NOMO-1 treated with DMSO at 0.1 percent for 48 hours (cell line): ENCODE results near the gene CAMKMT.

Experiments
- DNase-seq: peaks from one replicate; lab custom pipeline; 2025; ENCODE audit not compliant: unreplicated experiment; lab: John Stamatoyannopoulos, UW

Gene CAMKMT

GRCh38 chr2:44638649-44639048, 276.9 kb downstream of the CAMKMT start:
- no peak for DNase-seq

GRCh38 chr2:44639399-44639798, 277.7 kb downstream of the CAMKMT start:
- no peak for DNase-seq

GRCh38 chr2:44642123-44642857, 280.5 kb downstream of the CAMKMT start:
- no peak for DNase-seq

- no peak for DNase-seq
These were observed 284.2 kb downstream of the CAMKMT start for GRCh38 chr2:44645937-44646336.

GRCh38 chr2:44649381-44649780, 287.6 kb downstream of the CAMKMT start:
- DNase-seq, result no peak

GRCh38 chr2:44650796-44651195, 289.0 kb downstream of the CAMKMT start:
- no peak for DNase-seq

GRCh38 chr2:44651974-44652373, 290.2 kb downstream of the CAMKMT start:
- DNase-seq, result no peak

- no peak for DNase-seq
These were observed 291.0 kb downstream of the CAMKMT start for GRCh38 chr2:44652701-44653100.

- no peak for DNase-seq
These were observed 293.7 kb downstream of the CAMKMT start for GRCh38 chr2:44655401-44655864.

GRCh38 chr2:44656460-44656859, 294.7 kb downstream of the CAMKMT start:
- DNase-seq, result no peak

- no peak for DNase-seq
These were observed 301.8 kb downstream of the CAMKMT start for GRCh38 chr2:44663471-44664073.

GRCh38 chr2:44668336-44668735, 306.6 kb downstream of the CAMKMT start:
- peak; percentile 2 for DNase-seq

GRCh38 chr2:44671276-44671675, 309.5 kb downstream of the CAMKMT start:
- DNase-seq, result no peak

GRCh38 chr2:44671916-44672315, 310.2 kb downstream of the CAMKMT start:
- DNase-seq, result no peak

GRCh38 chr2:44672431-44672830, 310.7 kb downstream of the CAMKMT start:
- no peak for DNase-seq

GRCh38 chr2:44674473-44675284, 312.9 kb downstream of the CAMKMT start:
- DNase-seq, result no peak

GRCh38 chr2:44676379-44676778, 314.6 kb downstream of the CAMKMT start:
- no peak for DNase-seq

- no peak for DNase-seq
These were observed 317.8 kb downstream of the CAMKMT start for GRCh38 chr2:44679584-44679983.

- DNase-seq, result no peak
These were observed 318.2 kb downstream of the CAMKMT start for GRCh38 chr2:44679990-44680389.

- no peak for DNase-seq
These were observed 318.8 kb downstream of the CAMKMT start for GRCh38 chr2:44680424-44680971.

- no peak for DNase-seq
These were observed 319.3 kb downstream of the CAMKMT start for GRCh38 chr2:44680983-44681531.
